GM08714 (cell line): ENCODE results near the gene OR4F29.
"Not testable (repeated sequence)": the region's sequence is repeated elsewhere in the genome, so short reads cannot be mapped to it uniquely, and the experiment has no call there.

Experiments
- H3K4me3 ChIP-seq: fragments of 200-500 bp; sonication (Bioruptor generic); 2 replicates; pipeline ENCODE4 v1.5.1; 2014; ENCODE audit warnings: mild to moderate bottlenecking, low read length, inconsistent platforms

Gene OR4F29

GRCh38 chr1:451578-451977 is at the start of gene OR4F29:
Gene OR4F29 (minus strand): TSS chr1:451678. CDS start chr1:451678, 0 bp downstream.
- not testable (repeated sequence) for H3K4me3 ChIP-seq
